PC-3 (cell line): ENCODE results near the gene PCNT. TPM values are rescaled to one million over a fixed set of nuclear protein-coding genes. Genes with fewer than 3 reads are reported as not detected.

Source experiments
- ATAC-seq: fragments of 200-7000 bp; cut with Tn5 transposase; 2 replicates; pipeline ENCODE4 v1.9.1; 2020; ENCODE audit warnings: mild to moderate bottlenecking, moderate library complexity
- BruUV-seq: library from RNA; stranded (reverse); fragments of 400-500 nt; replicated peaks from 2 replicates; lab custom pipeline; 2021; lab: Mats Ljungman, UMichigan
- CTCF ChIA-PET: fragments of 300-600 bp; sonication (Branson Sonifier 250); formaldehyde crosslinking; loops from one replicate; lab custom pipeline; 2022; ENCODE audit warnings: antibody characterized with exemption; lab: Charles Lee
- POLR2A ChIA-PET: fragments of 300-600 bp; sonication (Branson Sonifier 250); formaldehyde crosslinking; loops from one replicate; lab custom pipeline; 2022; ENCODE audit warnings: antibody characterized with exemption; ENCODE audit not compliant: unreplicated experiment; lab: Charles Lee
- DNase-seq: peaks from one replicate; pipeline ENCODE4 v3.0.0-alpha.2; 2015
- H2AFZ ChIP-seq: fragments of 300-600 bp; sonication (generic); 2 replicates; pipeline ENCODE4 v1.6.0; 2016; ENCODE audit warnings: antibody characterized with exemption, low read length
- H3F3A ChIP-seq: fragments of 300-600 bp; sonication (generic); one replicate; pipeline ENCODE4 v1.6.0; 2017; ENCODE audit warnings: antibody characterized with exemption, low read length, control low read depth, mild to moderate bottlenecking; ENCODE audit not compliant: unreplicated experiment
- H3K27ac ChIP-seq: fragments of 300-600 bp; sonication (generic); 2 replicates; pipeline ENCODE4 v1.5.1; 2016; ENCODE audit warnings: mild to moderate bottlenecking, low read length
- H3K27me3 ChIP-seq: fragments of 300-600 bp; sonication (generic); 2 replicates; pipeline ENCODE4 v1.6.1; 2016; ENCODE audit warnings: low read length, mixed read lengths
- H3K36me3 ChIP-seq: fragments of 300-600 bp; sonication (generic); 2 replicates; pipeline ENCODE4 v1.6.1; 2016; ENCODE audit warnings: low read depth, mixed run types, low read length, mixed read lengths
- H3K4me1 ChIP-seq: fragments of 300-600 bp; sonication (generic); 2 replicates; pipeline ENCODE4 v1.5.1; 2016; ENCODE audit warnings: low read length; ENCODE audit not compliant: insufficient read depth
- H3K4me2 ChIP-seq: fragments of 300-600 bp; sonication (generic); 2 replicates; pipeline ENCODE4 v1.6.0; 2016; ENCODE audit warnings: low read length
- H3K4me3 ChIP-seq: fragments of 300-600 bp; sonication (generic); 2 replicates; pipeline ENCODE4 v1.5.1; 2016; ENCODE audit warnings: mild to moderate bottlenecking, low read length, mixed read lengths
- H3K79me2 ChIP-seq: fragments of 300-600 bp; sonication (generic); 2 replicates; pipeline ENCODE4 v1.6.1; 2017; ENCODE audit warnings: low read length, mixed read lengths
- H3K9ac ChIP-seq: fragments of 300-600 bp; sonication (generic); 2 replicates; pipeline ENCODE4 v1.6.0; 2016; ENCODE audit warnings: mild to moderate bottlenecking, low read length
- H3K9me2 ChIP-seq: fragments of 300-600 bp; sonication (generic); replicated peaks from 2 replicates; pipeline ENCODE4 v1.6.1; 2016; ENCODE audit warnings: mixed run types, low read length, mixed read lengths
- H3K9me3 ChIP-seq: fragments of 300-600 bp; sonication (generic); 2 replicates; pipeline ENCODE4 v1.6.1; 2016; ENCODE audit warnings: low read length, mixed read lengths
- H4K20me1 ChIP-seq: fragments of 300-600 bp; sonication (generic); 2 replicates; pipeline ENCODE4 v1.6.1; 2016; ENCODE audit warnings: low read length, mixed read lengths
- EZH2 ChIP-seq: fragments of 300-600 bp; sonication (generic); IDR thresholded peaks from one replicate; pipeline ENCODE4 v1.6.1; 2017; ENCODE audit warnings: antibody characterized with exemption, mild to moderate bottlenecking, low read length; ENCODE audit not compliant: unreplicated experiment
- EZH2phosphoT487 ChIP-seq: fragments of 300-600 bp; sonication (generic); IDR thresholded peaks from 2 replicates; pipeline ENCODE4 v1.6.1; 2018; ENCODE audit warnings: mild to moderate bottlenecking, antibody characterized with exemption, low read length, borderline replicate concordance
- intact Hi-C: fragments of 100-400 bp; cut with micrococcal nuclease; formaldehyde crosslinking; loops from 2 replicates; pipeline ENCODE4 v1.9.0; 2023
- total RNA-seq: library from RNA; depleted of rRNA; stranded (reverse); fragments of >200 nt; gene quantifications from 2 replicates; pipeline ENCODE4 v1.2.3, GENCODE V29; 2014
- TF ChIP-seq, protein P1 (sequence below): fragments of 300-600 bp; sonication (generic); conservative IDR thresholded peaks from 2 replicates; pipeline ENCODE4 v1.5.1; 2017; ENCODE audit warnings: antibody characterized with exemption, low read depth, mild to moderate bottlenecking, low read length

PCNT gene
- total RNA-seq, 1 experiment from 2014 or later, result 51.4 TPM

- intact Hi-C loops, result no loop called here
- no peak for ATAC-seq
- TF ChIP-seq EZH2 (no peak), EZH2phosphoT487 (no peak)
- TF ChIP-seq, protein P1, sequence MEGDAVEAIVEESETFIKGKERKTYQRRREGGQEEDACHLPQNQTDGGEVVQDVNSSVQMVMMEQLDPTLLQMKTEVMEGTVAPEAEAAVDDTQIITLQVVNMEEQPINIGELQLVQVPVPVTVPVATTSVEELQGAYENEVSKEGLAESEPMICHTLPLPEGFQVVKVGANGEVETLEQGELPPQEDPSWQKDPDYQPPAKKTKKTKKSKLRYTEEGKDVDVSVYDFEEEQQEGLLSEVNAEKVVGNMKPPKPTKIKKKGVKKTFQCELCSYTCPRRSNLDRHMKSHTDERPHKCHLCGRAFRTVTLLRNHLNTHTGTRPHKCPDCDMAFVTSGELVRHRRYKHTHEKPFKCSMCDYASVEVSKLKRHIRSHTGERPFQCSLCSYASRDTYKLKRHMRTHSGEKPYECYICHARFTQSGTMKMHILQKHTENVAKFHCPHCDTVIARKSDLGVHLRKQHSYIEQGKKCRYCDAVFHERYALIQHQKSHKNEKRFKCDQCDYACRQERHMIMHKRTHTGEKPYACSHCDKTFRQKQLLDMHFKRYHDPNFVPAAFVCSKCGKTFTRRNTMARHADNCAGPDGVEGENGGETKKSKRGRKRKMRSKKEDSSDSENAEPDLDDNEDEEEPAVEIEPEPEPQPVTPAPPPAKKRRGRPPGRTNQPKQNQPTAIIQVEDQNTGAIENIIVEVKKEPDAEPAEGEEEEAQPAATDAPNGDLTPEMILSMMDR, result no peak
- Histone ChIP-seq H3K4me3 (no peak overlapping the region), H3F3A (no peaks in the 10 kb centered on the region), H3K27me3 (no peaks in the 10 kb centered on the region), H4K20me1 (no peaks in the 10 kb centered on the region), H3K4me1 (no peaks in the 10 kb centered on the region), H3K9me2 (no peaks in the 10 kb centered on the region), H3K9me3 (no peaks in the 10 kb centered on the region), H3K27ac (no peak overlapping the region), H3K9ac (no peak overlapping the region), H3K79me2 (peaks cover 86% of the 10 kb centered on the region), H2AFZ (no peak overlapping the region), H3K4me2 (no peak overlapping the region), H3K36me3 (peaks cover 35% of the 10 kb centered on the region)
- no peak for DNase-seq
- ChIA-PET POLR2A (no interaction called here), CTCF (no interaction called here)
- no TSS peak for BruUV-seq
Observed at GRCh38 chr21:46379691-46380090, 55.7 kb downstream of the PCNT start.

GRCh38 chr21:46381541-46381940 is 57.6 kb downstream of the PCNT start:
- Histone ChIP-seq H3K36me3 (peaks cover 48% of the 10 kb centered on the region), H3K4me1 (no peaks in the 10 kb centered on the region), H4K20me1 (no peaks in the 10 kb centered on the region), H3K9ac (no peak overlapping the region), H3K4me3 (no peak overlapping the region), H3K27ac (no peak overlapping the region), H3F3A (no peaks in the 10 kb centered on the region), H3K9me3 (no peaks in the 10 kb centered on the region), H2AFZ (no peak overlapping the region), H3K9me2 (no peaks in the 10 kb centered on the region), H3K79me2 (peaks cover 73% of the 10 kb centered on the region), H3K27me3 (no peaks in the 10 kb centered on the region), H3K4me2 (no peak overlapping the region)
- ChIA-PET CTCF (no interaction called here), POLR2A (interaction anchor here (0.6 kb wide), 1 partner anchor 58 kb away, joined by 4 read pairs; no protein-coding TSS in a partner anchor)
- DNase-seq (no peak), ATAC-seq (no peak)
- no TSS peak for BruUV-seq
- intact Hi-C loops, result no loop called here
- TF ChIP-seq EZH2 (no peak), EZH2phosphoT487 (no peak)
- TF ChIP-seq, protein P1, result no peak

GRCh38 chr21:46384556-46384955 is 60.6 kb downstream of the PCNT start:
- intact Hi-C loops, result no loop called here

More at GRCh38 chr21:46384556-46384955, 60.6 kb downstream of the PCNT start:
- DNase-seq (no peak), ATAC-seq (no peak)
- H3K9me3 ChIP-seq, result no peaks in the 10 kb centered on the region
- H3K4me3 ChIP-seq, result no peak overlapping the region
- no peak overlapping the region for H3K27ac ChIP-seq
- ChIA-PET CTCF (no interaction called here), POLR2A (no interaction called here)
- peaks cover 43% of the 10 kb centered on the region for H3K79me2 ChIP-seq
- no peak overlapping the region for H3K4me2 ChIP-seq
- TF ChIP-seq EZH2phosphoT487, result no peak
- TF ChIP-seq, protein P1, result no peak
- no peak for TF ChIP-seq EZH2
- no peaks in the 10 kb centered on the region for H3K4me1 ChIP-seq
- H3K9me2 ChIP-seq, result no peaks in the 10 kb centered on the region
- no peaks in the 10 kb centered on the region for H3K27me3 ChIP-seq
- H4K20me1 ChIP-seq, result no peaks in the 10 kb centered on the region
- H3K36me3 ChIP-seq, result peaks cover 41% of the 10 kb centered on the region
- H2AFZ ChIP-seq, result no peak overlapping the region
- H3F3A ChIP-seq, result no peaks in the 10 kb centered on the region
- BruUV-seq, result no TSS peak
- no peak overlapping the region for H3K9ac ChIP-seq
